ENCODE measurements around the gene PHACTR1.

GRCh38 chr6:12950976-12951375 is 234.4 kb downstream of the PHACTR1 start:
- TF ChIP-seq CTCF (IDR thresholded peaks at IDR 0.05) (no peak), POLR2A (IDR thresholded peaks at IDR 0.05) (no peak), EP300 (IDR thresholded peaks at IDR 0.05) (no peak)
